Fibroblast of skin of left quadriceps (primary cell): ENCODE data around the gene FN1.

ENCODE experiments used
- DNase-seq, 2 experiments: peaks; one replicate each; pipeline ENCODE4 v3.0.0-alpha.2; 2013; ENCODE audit warnings: low read depth in 2 of 2

The FN1 gene

DNA sequence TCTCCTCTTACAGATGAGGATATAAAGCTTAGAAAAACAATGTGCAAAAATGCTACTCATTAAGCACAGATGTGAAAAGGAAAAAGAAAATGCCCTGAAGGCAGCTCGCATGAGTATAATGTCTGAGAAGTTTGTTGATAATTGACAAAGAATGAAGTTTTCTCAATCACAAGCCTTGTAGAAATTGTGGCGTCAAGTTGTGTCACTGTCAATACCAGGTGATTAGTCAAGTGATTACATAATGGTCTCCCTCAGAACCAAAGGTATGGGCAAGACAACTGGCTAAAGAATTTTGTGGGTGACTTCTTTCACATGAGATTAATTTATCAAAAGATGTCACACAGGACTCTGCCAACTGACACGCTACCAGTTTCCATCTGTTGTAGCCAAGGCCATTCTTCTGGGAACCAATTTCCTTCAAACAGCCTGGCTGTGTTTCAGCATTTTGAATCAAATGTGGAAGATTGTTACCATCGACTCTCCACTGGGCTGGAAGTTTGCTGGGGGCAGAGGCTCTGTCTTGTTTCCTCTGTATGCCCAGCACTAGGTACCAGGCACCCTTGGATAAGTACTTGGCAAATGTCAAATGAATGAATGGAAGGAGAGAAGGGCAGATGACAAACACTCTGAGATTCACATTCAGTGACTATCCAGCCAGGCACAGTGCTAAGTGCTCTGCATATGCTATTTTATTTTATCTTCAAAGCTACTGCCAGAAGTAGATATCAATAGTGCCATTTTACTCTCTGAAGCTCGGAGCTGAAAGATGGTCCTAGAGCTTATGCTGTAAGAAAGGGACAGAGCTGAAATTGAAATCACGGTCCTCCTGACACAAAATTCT lies 5.9 kb upstream of the FN1 start:
- DNase-seq = no peak

DNA sequence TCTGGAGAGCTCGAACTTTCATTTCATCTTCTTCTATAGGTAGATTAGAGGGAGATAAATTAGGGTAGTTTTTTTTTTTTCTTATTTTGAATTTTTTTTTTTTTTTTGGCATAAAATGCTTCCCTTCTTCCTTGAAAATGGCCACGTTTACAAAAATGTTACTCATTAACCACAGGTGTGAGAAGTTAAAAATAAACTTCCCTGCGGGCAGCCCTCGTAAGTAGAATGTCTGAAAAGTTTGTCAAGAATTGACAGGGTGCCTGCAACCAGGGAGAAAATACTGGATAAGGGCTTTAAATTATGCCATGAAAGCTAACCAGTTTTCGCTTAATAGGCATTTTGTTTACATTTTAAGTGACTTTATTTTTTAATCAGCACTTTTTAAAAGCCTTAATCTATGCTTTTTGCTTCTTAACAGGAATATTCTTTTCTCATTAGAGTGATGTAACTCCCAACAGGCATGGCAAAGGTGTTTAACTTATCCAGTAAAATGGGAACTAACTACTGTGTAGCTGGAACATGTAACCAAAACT lies 4.2 kb upstream of the FN1 start:
- no peak for DNase-seq

DNA sequence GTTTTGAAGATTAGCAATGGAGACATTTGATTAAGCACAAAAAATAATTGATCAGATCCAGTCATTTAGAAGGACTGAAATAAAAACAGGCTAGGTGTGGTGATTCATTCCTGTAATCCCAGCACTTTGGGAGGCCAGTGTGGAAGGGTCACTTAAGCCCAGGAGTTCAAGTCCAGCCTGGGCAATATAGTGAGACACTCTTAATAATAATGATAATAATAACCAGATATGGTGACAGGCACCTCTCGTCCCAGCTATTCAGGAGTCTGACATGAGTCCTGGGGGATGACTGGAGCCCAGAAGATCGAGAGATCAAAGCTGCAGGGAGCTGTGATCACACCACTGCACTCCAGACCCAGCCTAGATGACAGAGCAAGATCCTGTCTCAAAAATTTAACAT lies 3.5 kb upstream of the FN1 start:
- DNase-seq = no peak

DNA sequence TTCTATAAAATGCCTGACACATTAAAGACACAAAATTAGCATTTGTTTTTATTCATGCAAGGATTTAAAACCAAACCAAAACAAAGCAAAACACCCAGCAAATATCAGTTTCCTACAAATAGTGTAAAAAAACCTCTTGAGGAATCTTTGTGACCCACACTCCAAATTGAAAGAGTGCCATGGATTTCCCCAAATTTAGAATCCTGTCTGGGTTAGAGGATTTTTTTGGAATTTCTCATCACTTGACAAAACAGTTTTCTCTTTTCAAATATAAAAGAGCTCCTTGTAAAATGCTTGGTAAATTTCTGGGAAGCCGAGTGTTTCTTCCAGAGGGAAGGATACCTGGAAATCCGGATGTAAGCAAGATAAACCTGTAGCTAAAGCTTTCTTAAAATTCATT lies 1.7 kb upstream of the FN1 start:
- no peak for DNase-seq

DNA sequence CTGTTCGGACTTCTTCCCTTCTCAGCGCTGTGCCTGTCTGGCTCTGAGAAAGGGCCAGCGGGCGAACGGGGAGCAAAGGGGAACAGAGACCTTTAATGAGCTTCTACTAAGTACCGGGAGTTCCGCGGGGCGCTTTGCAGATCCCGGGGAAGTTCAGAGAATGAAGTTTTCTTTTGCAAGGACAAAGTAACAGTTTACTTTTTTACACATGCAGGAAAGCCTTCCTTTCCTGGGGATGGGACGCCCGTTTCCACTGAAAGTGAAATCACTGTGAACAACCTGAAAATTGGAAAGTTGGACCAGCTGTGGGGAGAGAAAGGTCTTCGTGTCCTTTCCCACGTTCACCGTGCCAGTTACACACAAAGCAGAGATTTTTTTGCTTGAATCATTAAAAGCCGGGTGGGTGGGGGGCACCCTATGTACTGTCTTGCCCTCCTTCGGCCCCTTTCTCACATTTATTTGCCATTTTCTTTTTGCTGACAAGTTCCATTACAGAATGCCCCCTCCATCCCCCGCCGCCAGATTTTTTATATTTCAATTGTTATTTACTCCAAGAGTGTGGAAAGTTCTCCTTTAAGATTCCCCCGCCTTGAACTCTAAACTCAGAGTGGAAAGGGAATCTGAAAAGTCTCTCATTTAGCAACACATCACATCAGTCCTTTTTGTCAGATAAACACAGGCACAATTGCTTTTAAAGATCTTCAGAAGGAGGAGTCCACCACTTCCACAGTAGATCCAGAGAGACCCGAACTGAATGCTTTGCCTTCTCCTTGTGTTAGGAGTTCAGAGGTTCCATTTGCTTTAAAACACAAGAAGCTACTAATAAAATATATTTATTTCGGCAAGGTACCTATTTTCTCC lies 1.1 kb upstream of the FN1 start:
- no peak for DNase-seq

DNA sequence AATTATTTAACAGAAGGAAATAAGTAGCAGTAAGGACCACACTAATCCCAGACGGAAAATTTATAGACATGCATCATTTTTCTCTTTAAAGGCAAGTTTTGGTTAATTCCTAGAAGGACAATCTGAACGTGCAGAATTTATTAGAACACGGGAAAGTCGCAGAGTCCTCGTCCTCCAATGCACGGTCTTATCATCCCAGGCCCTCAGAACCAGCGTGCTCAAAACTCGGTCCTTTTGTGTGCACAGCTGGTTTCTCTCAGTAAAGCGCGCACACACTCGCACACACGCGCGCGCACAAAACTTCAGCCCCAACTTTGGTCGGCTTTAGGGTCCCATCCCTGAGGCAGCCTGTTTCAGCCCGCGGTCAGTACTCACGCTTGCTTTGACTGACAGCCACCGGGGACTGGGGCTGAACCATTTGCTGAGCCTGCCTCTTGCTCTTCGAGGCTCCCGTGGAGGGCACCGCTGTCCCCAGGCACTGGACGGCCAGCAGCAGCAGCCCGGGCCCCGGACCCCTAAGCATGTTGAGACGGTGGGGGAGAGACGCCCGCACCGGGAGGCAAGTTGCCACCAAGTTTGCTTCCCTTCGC lies 493 bp downstream of the FN1 start:
- no peak for DNase-seq

DNA sequence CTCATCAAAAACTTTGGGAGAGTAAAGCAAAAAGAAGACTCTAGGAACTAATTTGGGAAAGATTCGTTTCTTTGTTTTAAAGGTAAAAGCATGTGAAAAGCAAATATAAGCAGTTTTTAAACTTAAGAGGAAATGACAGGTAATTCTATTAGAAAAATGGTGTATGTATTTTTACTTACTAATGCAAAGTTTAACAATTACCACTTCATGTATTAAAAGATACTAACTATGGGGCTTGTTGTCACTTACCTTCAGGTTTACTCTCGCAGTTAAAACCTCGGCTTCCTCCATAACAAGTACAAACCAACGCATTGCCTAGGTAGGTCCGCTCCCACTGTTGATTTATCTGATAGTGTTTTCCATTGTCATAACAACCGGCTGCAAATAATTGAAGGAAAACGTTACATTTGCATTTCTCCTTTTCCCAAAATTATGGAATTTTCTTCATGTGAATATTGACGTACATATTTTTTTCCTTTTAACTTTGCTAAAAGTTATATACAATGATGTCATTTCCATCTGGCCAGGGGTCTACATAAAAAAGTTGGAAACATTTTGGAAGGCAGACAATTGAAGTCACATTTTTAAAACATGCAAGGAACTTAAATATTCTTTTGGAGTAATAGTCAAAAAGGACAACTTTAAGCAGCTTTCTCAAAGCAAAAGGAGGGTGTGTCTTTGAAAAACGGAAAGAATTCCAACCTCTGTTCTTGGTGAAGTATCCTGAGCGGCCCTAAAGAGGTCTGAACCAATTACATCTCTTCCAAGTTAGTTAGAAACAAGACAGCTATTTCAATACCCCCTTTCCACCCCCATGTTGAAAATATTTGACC lies 1.2 kb downstream of the FN1 start:
- no peak for DNase-seq

DNA sequence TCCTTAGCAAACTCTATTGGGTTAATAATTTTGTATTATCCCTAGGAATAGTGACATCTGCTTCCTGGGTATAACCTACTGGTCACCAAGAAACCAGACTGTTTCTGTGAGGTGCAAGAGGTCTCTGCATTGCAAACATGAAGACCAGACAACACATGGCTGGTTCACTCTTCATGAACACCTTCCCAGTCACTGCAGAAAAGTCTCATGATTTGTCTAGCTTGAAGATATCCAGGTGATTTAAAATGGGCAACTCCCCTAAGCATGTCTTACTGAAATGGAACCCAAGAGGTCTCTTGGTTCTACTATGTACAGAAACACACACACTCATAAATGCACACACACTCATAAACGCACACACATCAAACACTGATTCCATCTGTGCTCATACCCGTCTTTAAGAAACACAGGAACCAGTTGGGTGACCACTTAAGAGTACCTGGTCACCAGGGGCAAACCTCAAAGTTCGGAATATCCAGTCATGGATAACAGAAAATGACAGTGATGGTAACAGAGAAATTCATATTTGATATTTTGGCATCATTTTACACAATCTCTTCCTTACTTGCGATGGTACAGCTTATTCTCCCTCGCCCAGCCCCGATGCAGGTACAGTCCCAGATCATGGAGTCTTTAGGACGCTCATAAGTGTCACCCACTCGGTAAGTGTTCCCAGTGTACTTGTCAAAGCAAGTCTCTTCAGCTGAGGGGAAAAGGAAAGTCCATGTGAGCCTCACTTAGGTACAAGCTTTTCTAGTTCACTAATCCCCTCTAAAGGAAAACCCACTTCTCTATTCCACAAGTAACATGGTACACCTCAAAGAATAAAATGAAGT lies 2.9 kb downstream of the FN1 start:
- no peak for DNase-seq

DNA sequence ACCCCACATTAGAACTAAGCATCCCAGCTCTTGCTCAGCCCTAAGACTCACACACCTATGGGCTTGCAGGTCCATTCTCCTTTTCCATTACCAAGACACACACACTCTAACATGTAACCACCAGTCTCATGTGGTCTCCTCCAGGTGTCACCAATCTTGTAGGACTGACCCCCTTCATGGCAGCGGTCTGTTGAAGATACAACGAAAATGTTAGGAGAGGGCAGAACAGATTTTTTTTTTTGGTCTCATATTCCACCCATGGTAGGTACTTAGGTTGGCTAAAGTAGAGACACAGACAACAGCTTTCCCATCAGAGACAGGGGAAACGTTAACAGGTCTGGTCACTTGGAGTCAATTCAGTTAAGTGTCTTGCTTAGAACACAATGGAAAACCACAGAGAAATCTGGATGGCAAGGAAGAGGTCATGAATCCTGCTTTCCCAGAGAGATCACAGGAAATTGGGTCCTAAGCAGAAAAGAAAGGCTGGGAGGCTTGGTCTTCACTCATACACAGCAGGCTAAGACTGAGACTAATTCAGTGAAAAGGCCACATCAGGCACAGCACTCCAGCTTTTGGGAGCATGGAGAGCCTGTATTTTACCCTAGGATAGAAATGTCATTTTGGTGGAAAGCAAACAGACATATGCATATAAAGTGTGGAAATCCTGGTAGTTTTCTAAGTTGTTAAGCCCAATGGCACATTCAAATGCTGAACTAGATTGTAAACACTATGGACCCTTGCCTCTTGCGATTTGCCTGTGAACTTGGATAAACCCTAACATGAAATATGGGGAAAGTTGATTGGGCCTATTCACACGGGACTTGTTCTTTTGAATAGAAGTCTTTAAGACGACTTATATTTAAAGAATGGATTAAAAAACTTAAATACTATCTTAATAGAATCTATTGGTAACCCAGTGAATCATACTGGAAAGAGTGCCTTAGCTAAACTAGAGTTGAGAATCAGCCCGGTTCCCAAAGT lies 3.8 kb downstream of the FN1 start:
- DNase-seq = no peak

DNA sequence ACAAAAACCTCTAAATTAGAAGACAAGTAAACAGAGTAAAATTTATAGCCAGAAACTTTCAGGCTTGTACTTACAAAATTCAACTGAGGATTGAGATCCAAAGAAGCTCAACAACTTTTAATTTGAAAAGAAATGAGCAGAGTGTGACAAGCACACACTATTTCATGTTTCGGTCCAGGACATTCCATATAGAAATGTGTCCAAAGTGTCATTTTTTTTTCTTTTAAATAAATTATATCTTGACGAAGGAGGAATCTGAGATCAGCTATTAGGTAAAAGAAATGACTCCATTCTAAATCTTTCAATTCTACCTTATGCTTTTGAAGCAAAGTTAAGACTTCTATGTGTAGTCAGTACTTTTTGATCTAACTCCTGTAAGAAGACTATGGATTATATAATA lies 4.6 kb downstream of the FN1 start:
- DNase-seq = no peak

DNA sequence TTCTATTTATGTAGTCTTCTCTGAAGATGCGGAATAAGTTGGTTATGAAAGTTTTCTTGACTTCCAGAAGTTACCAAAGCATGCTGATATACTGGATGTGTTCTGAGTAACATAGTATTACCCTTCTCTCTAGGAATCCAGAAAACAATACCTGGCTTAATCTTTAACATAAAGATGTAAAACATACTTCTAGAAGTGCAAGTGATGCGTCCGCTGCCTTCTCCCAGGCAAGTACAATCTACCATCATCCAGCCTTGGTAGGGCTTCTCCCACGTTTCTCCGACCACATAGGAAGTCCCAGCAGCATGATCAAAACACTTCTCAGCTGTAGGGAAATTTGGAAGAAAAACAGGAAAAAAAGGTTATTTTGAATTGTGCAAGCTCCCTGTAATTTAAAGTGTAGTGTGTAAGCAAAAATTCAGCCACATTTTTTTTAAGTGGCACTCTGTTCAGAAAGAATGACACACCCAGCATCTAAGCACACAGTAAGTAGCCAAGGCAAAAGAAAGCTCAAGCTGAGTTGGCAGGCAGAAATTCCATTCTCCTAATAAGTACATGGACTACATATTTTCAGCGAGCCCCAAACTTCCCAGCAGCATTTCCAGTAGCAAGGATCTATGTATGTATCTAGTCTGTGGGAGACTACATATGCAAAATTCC lies 5.2 kb downstream of the FN1 start:
- peak; percentile 55 to 57 for DNase-seq

DNA sequence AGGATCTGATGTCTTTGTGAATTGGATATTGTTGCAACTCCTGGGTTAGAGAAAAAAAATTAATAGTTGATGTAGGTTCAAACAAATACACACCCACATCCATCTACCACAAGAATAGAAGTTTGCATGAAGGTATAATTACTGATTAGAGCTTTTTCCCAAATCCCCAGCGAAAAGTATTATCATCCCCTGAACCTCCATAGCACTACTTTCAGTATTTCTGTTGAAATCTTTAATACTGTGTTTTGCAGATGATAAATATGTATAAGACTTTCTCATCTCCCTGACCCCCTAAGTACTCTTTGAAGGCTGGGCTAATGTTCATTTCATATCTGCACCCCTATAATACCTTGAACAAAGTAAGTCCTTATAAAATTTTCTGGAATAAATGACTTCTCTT lies 6.4 kb downstream of the FN1 start:
- no peak for DNase-seq

DNA sequence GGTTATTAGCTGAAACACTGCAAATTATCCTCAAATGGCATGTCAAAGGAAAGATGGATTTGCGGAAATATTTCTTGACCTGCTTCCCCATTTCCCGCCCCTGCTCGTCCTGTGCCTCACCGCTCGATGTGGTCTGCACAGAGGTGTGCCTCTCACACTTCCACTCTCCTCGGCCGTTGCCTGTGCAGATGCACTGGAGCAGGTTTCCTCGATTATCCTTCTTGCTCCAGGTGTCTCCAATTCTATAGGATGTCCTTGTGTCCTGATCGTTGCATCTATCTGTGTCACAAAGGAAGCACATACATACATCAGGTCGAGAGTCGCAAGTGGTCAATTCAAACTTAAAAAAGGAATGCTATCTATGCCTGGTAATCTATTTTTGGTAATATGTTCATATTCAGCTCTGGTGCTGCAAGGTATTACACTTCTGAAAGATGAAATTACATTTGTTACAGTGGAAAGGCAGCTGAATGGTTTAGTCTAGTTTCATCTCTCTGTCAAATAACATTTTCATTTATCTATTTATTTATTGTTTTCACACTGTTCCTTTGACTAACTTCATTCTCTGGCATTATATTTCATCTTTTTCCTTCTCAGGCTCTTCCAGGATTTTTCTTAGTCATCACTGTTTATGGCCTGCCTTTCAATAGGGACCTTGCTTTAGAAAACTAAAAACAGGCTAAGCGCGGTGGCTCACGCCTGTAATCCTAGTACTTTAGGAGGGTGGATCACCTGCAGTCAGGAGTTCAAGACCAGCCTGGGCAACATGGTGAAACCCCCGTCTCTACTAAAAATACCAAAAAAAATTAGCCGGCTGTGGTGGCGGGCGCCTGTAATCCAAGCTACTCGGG lies 7.6 kb downstream of the FN1 start:
- no peak for DNase-seq

DNA sequence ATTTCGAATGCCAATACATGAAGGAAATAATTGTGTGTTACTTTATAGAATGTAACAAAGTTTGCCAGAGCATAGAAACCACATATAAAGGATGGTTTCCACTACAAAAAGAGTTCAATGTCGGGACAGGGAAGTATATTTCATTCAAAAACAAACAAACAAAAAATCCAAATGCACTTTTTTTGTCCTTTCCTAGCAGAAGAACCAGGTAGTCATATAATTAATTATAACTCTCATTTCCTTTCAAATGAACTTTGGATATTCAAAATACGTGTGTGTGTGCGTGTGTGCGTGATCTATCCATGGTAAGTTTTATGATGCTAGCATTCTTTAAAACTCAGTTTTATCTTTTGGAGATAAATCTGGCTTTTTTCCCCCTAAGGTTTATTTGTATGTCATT lies 8.3 kb downstream of the FN1 start:
- no peak for DNase-seq

DNA sequence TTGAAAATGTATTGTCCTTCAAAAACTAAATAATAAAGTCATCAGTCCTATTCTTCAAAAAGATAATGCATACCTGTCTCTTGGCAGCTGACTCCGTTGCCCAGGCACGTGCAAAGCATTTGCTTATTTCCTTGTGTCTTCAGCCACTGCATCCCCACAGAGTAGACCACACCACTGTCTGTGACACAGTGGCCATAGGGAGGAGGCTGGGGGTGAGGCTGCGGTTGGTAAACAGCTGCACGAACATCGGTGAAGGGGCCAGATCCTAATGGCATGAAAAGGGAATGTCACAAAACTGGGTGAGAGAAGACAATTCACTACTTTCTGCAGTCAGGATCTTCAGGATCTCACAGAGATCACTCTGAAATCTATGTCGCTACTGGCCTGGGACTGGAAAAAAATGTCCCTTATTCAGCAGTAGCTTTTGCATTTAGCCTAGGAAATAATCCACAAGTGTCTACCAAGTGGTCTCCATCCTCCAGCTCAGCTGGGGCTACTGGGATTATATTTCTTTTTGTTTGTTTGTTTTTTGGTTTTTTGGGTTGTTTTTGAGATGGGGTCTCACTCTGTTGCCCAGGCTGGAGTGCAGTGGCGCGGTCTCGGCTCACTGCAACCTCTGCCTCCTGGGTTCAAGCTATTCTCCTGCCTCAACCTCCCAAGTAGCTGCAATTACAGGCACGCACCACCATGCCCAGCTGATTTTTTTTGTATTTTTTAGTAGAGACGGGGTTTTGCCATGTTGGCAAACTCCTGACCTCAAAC lies 10.7 kb downstream of the FN1 start:
- no peak for DNase-seq

DNA sequence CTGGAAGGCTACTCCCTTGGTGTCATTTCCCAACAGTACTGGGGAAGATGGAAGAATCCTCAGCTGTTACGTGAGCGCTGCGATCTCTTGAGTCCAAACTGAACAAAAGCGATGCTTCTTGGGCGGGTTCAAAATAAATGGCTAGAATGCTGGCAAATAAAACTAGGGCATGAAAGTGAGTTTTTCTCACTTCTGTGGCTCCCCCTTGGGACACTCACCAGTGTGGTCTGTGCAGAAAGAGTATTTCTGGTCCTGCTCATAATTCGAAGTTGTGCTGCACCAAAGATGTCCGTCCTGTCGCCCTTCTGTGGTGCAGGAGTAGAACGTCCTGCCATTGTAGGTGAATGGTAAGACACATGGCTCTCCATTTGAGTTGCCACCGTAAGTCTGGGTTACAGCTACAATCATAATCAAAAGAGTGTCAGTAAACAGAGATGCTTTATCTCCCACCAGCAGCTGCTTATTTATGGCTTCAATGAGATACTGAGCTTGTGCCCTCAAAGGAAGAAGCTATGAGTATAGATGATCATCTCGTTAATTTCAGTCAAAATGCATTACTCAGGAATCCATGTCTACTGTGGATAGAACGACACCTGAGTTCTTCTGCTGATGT lies 11.8 kb downstream of the FN1 start:
- DNase-seq = no peak

DNA sequence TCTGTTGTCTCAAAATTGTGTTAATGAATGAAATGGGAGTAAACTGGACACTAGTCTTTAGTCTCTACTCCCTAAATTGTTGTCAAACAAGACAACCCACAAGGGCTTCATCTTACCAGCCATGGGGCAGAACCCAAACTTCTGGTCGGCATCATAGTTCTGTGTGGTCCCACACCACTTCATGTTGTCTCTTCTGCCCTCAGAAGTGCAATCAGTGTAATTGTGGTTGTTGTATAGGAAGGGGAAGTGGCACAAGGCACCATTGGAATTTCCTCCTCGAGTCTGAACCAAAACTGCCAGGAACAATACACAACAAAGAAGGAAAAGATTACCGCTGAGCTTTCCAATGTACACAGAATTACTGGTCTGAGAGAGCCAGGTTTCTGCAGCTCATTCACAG lies 12.6 kb downstream of the FN1 start:
- no peak for DNase-seq
